CD4-positive, alpha-beta T cell treated with Interferon alpha-2 for 1 hour (primary cell): ENCODE data around the gene ANKRD33.

Experiments used
- DNase-seq, 2 donors: peaks; one replicate each; pipeline ENCODE4 v3.0.0-alpha.2; 2020 to 2022

ANKRD33 gene

DNA sequence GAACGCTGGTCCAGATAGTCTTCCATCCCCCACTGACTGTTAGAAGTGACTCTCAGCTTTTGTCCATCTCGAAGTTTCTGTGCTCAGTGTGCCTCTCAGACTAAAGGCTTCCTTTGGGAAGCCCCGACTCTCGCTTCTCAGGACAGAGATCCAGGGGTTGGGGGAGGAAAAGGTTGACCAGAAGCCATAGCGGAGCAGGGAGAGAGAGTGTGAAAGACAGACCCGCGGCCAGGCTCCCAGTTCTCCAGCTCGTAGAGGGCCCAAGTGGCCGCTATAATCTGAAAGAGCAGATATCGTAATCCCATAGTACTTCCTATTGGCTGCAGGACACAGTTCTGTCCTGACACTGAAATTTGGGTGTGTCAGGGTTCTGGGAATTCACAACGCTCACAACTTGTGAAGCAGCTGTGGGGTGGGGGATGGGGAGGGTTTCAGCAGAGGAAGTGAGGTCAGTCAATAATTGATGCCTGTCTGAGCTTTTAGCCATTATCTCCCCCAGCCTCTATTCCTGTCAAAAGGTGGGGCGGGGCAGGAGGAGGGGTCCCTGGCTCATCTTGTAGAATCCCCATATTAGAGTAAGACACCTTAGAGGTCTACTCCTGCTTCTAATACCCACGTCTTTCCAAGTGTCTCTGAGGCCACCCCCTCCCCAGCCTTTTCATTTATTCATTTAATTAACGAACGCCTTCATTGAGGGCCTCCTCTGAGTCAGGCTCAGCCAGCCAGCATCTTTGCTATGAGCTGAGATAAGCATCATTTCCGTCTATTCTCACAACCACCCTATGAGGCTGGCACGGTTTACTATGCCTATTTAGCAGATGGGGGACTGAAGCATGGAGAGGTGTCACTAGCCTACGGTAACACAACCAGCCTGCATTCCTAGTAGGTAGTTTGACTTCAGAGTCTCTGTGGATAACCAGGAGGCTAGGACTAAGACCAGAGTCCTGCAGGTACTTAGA, 17.8 kb downstream of the ANKRD33 start:
- DNase-seq, result peak in 1 of 2 donors; percentile 35

DNA sequence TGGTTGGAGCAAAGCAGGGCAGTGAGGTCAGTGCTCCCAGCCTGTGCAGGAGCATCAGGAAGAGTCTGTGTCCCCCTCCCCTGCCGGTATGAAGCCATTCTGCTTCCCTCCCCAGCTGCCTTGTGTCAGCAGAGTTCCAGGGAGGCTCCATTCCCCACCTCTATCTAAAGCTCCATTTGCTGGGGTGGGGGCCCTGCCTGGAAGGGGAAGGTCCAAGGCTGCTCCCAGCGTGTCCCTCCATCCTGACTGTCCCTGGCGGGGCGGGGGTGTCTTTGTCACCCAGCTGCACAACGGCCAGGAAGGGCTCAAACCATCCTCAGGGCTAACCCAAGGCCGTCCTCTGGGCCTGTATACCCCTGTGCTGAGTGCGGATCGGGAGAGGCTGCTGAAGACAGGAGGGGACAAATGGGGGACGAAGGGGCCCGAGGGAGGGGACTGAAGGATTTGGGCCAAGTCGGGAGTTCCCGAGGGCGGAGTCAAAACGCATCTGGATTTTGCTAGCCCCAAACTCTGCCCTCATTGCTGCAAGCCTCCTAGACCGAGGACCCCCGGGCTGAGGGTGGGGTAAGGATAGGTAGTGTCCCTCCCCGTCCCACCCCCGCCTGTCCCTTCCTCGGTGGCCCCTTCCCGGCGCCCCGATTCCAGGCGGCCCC, 18.7 kb downstream of the ANKRD33 start:
- DNase-seq, result no peak

DNA sequence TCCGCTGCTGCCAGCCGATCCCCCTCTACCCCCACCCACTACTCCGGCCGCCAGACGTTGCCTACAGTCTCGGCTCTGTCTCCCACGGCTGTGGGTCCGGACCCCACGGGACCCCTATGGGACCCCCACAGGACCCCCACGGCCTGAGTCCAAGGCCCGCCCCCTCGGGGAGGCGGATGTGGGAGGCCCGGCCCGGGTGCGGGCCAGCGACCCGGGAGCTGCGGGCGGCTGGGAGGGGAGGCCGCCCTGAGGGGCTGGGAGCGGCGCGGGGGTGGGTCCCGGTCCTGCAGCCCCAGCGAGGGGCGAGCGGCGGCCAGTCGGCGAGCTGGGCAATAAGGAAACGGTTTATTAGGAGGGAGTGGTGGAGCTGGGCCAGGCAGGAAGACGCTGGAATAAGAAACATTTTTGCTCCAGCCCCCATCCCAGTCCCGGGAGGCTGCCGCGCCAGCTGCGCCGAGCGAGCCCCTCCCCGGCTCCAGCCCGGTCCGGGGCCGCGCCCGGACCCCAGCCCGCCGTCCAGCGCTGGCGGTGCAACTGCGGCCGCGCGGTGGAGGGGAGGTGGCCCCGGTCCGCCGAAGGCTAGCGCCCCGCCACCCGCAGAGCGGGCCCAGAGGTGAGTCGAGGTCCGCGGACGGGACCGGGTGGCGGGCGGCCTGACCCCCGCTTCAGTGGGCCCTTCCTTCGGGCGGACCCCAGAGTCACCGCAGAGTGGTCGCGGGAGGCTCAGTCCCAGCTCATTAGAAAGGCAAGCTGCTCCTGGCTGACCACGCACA, 19.4 kb downstream of the ANKRD33 start, which contains the start of gene ACVRL1:
TSS of gene ACVRL1 (plus strand) at position 422 of the 773 bp plus-strand sequence. CDS start 4,971 bp downstream, outside the sequence.
- DNase-seq, result no peak

DNA sequence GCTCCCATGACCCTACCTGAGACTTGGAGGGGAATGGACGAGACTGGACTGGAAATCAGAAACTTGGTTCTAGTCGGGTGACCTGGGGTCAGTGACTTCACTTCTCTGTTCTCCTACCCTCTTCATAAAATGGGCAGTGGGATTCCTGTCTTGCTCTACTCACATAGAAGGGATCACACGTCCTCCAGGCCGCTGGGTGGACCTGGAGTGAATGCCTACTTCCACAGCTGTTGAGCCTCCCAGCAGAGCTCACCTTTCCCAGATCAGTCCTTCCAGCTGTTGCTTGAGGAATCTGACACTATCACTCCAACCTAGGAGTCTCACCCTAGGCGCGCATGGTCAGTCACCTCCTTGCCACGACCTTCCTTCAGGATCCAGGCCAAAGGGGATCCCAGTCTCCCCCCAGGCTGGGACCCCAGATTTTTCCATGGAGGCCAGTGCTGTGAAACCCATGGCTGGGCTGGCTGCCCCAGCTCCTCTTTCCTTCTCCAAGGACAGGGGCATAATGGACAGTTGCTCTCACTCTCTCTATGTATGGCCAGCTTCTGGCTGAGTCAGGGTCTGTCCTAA, 20.0 kb downstream of the ANKRD33 start:
- no peak for DNase-seq

DNA sequence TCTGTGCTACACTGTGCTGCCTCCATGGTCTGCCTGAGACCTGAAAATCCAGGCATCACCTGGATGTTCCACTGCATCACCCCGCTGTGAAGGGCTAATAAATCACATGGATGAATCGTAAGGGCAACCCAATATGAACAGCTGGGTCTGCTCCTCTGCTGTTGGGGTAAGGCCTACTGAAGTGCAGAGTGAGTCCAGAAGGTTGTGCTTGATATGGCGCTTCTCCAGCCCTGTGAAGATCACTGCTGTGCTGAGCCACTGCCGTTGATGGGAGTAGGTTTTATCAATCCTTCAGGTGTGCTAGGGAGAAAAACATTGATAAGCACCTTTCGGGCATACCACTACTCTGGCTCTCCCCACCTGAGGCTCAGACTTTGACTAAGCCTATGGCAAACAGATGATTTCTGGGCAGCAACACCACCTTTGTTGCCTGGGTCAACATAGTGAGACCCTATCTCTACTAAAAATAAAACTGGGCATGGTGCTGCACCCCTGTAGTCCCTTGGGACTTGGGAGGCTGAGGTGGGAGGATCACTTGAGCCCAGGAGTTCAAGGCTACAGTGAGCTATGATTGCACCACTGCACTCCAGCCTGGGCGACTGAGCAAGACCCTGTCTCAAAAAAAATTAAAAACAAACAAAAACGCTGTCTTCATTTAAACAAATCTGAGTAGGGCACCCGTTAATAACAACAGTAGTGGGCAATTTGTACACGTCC, 21.1 kb downstream of the ANKRD33 start:
- no peak for DNase-seq

DNA sequence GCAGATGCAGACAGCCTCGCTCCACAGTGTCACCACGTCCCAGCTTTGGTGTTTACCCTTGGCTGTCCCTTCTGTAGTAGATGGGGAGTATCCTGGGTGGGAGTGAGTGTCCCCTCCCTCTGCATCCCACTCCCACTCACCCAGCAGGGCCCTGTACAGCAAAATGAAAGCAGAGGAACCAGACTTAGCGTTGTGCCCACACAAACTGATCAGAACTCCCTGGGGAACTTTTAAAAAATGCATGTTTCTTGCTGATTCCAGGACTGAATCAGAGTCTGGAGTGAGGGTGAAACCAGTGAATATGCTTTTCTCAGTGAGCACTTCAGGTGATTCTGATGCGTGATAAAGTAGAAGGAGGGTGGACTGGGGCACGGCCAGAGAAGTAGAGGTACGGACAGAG, 22.3 kb downstream of the ANKRD33 start:
- no peak for DNase-seq

DNA sequence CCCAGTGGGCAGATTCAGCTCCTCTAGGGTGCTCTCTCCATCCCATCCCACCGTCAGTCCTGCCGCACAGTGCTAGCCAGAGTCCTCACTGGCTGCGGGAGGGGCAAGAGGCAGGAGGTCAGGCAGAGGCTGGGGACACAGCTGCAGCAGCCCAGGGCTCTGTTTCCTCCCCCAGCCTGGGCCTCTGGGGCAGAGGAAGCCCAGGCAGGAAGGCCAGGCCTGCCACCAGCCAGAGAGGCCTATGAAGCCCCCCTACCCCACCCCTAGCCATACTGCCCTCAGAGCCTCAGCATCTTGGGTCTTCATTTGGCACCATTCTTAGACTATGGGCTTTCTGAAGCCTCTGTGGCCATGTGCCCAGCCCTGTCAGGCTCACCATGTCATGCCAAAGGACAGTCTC, 22.8 kb downstream of the ANKRD33 start:
- no peak for DNase-seq

DNA sequence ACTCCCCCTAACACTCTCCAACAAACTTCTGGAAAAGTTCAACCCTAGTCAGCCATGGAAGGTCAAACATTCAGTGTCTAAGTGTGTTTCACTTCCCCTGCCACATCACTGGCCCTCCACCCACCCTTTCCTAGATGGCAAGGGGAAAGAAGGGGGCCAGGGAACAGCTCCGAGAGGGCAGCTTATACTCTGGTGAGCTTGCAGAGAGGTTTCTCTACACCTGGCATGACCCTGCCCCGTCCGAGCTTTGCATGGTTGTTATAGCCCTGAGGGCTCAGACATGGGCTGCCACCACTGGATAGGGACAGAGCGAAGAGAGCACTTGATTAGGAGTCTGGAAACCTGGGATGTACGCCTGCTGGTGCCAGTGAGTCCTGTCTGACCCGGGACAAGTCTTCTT, 23.4 kb downstream of the ANKRD33 start:
- no peak for DNase-seq

DNA sequence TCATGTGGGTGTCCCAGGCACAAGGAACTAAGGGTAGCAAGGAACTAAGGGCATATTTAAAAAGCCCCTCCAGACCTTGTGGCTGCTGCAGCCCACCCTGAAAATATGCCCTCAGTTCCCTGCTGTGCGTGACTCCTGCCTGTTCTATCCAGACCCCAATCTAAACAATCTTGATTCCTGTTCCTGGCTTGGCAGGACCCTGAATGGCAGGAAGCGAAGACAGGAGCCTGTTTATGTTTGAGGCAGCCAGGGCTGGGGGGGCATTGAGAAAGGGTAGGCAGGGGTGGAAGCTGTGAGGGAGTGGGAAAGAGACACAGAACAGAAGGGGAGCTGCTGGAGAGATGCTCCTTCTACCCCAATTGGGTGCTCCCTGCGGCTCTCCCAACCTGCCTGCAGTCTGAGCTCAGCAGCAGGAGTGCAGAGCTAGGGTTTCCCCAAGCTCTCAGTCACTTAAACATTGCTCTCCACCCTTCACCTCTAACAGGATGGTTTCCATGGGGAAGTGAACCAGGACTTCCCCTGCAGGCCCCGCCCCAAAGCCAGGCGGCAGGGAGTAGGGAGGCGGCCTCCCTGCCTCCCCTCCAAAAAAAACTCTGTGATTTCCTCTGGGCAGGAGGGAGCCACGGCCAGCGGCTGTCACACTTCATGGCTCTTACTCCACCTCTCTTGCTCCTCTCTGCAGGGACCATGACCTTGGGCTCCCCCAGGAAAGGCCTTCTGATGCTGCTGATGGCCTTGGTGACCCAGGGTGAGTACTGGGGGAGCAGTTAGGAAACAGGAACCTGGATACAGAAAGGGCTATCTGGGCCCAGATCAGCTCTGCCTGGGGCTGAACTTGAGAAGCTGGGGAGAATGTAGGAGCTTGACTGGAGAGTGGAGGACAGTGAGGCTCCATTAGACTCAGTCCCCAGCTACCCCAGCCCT, 24.1 kb downstream of the ANKRD33 start:
- peak in 1 of 2 donors; percentile 12 for DNase-seq

DNA sequence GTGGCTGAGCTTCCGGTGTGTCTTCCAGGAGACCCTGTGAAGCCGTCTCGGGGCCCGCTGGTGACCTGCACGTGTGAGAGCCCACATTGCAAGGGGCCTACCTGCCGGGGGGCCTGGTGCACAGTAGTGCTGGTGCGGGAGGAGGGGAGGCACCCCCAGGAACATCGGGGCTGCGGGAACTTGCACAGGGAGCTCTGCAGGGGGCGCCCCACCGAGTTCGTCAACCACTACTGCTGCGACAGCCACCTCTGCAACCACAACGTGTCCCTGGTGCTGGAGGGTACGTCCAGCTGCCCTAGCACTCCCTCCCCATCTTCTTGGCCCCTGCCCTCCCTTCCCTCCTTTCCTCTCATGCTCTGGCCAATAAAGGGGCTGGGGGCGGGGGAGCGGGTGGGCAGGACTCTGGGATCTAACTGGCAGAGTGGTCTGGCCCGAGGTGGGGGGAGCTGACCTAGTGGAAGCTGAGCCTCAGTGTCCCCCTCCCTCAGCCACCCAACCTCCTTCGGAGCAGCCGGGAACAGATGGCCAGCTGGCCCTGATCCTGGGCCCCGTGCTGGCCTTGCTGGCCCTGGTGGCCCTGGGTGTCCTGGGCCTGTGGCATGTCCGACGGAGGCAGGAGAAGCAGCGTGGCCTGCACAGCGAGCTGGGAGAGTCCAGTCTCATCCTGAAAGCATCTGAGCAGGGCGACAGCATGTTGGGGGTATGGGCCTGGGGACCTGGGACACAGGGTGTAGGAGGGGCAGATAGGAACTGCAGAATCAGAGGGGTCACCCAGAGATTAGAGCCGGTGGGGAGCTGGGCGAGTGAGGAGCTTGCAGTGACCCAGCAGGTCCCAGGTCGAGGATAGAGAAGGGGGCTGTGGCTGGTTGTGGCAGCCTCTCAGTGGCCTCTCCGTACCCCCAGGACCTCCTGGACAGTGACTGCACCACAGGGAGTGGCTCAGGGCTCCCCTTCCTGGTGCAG, 25.4 kb downstream of the ANKRD33 start:
- DNase-seq, result no peak

DNA sequence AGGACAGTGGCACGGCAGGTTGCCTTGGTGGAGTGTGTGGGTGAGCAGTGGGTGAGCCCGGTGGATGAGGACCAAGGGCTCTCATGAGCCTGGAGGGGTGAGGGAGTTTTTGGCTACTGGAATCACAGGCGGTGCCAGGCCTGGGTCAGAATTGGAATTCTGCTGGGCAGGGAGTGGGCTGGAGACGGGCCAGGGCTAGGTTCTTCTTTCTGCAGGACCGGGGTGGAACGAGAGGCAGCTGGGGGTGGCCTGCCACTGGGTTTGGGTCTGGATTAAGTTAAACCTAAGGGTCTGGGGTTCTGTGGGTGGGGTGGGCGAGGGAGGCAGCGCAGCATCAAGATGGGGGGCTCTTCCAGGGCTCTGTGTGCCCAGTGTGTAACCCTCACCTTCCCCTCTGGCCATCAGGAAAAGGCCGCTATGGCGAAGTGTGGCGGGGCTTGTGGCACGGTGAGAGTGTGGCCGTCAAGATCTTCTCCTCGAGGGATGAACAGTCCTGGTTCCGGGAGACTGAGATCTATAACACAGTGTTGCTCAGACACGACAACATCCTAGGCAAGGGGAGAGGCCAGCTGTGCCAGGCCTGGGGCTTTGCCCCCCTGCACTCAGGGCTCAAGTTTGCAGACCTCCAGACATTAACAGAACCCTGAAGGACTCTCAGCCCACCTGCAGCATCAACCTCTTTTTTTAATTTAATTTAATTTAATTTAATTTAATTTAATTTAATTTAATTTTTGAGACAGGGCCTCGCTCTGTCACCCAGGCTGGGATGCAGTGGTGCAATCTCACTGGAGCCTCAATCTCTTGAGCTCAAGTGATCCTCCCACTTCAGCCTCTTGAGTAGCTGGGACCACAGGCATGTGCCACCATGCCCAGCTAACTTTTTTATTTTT, 26.4 kb downstream of the ANKRD33 start:
- no peak for DNase-seq

DNA sequence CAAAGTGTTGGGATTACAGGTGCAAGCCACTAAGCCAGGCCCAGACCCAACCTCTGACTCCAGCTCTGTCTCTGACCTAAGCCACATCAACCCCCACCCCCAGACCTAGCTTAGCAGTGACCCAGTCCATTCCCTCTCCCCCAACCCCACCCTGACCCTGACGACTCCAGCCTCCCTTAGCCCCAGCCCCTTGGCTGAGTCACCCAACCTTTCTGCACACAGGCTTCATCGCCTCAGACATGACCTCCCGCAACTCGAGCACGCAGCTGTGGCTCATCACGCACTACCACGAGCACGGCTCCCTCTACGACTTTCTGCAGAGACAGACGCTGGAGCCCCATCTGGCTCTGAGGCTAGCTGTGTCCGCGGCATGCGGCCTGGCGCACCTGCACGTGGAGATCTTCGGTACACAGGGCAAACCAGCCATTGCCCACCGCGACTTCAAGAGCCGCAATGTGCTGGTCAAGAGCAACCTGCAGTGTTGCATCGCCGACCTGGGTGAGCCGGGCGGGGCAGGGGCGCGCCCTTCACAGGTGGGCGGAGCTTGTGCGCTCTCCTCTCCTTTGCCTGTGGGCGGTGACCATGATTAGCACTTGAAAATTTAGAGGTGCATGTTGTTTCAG, 27.2 kb downstream of the ANKRD33 start:
- DNase-seq, result no peak

DNA sequence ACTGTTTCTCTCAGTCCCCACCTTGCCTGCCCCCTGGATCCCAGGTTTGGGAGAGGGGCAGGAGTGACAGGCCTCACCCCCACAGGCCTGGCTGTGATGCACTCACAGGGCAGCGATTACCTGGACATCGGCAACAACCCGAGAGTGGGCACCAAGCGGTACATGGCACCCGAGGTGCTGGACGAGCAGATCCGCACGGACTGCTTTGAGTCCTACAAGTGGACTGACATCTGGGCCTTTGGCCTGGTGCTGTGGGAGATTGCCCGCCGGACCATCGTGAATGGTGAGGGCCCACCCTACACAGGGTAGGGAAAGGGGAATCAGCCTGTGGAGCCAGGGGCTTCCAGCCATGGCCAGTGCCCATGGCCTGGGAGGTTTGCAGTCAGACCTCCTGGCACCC, 28.0 kb downstream of the ANKRD33 start:
- no peak for DNase-seq

DNA sequence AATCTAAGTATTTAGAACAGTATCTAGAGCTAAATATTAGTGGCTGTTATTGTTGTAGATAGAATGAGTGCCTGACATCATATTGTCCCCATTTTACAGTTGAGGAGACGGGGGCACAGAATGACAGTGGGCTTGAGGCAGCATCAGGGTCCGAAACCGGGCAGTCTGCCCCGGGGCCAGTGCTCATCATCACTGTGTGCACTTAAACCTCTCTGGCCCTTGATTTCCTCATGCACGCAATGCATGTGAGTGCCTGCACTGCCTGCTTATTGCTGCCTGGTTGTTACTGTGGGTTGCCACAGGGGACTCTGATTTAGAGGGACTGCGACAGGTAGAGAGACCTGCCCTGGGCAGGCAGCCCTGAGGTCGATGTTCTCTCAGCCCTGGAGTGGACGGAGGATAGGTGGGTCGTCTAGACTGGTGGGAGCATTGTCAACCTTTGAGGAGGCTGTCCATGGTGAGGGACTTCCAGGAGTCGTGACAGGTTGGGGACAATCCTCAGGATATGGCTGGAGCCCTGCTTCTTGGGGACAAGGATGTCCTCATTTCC, 29.2 kb downstream of the ANKRD33 start:
- no peak for DNase-seq

DNA sequence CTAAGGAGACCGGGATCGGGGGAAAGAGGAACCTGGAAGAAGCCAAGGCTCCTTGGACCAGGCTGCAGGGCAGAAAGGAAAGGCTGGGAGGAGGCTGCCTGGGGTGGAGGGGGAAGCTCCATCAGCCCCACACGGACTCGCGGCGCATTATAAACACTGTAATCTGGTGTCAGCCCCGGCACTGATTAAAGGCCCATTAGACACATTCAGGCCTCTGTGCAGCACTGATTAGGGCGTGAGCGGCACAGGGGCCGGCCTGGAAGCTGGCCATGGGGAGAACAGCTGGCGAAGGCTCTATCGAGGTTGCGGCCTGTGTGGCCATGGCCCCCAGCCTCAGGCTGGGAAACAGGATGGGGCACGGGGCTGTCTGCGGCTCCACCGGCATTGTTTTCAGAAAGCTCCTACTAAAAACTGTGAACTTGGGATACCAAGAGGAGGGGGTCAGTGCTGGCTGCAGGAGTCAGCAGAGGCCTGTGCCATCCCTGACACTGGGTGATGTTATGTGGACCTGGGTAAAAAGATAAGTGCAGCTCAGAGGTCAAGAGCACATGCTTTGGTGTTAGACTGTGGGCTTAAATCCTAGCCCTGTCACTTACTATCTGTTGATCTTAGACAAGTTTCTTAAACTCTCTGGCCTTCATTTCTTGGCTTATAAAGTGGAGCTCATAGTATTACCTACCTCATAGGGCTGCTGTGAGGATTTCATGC, 30.0 kb downstream of the ANKRD33 start:
- DNase-seq, result no peak

DNA sequence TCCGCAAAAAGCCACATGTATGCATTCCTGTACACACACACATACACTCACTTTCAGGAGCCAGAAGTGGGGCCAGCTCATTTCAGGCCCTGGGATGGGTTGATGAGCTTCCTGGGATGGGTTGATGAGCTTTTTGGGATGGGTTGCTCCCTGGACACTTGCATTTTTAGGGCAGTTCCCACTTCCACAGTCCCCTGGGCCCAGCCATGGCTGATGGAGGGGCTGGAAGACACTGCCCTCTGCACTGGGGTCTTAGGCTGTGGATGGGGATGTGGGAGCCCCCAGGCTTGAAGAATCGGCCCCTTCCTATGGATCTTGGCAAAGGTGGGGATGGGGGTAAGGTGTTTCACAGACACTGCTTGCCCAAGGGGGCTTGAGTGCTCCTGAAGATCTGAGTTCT, 32.1 kb downstream of the ANKRD33 start:
- no peak for DNase-seq

DNA sequence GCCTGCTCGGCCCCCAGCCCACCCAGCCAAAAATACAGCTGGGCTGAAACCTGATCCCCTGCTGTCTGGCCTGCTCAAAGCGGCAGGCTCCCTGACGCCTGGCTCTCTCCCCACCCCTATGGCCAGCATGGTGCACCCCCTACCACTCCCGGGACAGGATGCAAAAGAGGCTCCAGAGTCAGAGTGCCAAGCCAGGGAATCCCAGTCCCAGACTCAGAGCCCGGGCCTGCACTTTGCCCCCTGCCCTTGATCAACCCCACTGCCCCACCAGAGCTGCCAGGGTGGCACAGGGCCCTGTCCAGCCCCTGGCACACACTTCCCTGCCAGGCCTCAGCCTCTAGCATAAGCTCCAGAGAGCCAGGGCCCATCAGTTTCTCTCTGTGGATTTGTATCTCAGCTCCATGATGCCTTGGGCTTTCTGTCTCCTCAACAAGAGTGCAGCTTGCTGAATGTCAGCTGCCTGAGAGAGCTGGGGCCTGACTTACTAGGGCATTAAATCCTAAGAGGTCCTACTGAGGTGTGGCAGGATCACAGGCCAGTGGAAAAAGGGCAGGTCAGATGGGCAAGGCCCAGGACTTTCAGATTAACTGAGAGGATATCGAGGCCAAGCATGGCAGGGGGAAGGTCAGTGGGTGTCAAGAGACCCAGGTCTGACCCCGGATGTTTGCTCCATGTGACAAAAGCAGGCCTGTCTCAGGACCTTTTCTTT, 33.3 kb downstream of the ANKRD33 start:
- no peak for DNase-seq
